ENCODE results near the gene NOB1.
A peak's percentile ranks its signal among the peaks of the same experiment; 100 is the strongest.
"Not testable (repeated sequence)": the region's sequence is repeated elsewhere in the genome, so short reads cannot be mapped to it uniquely, and the experiment has no call there.

NOB1 gene

GRCh38 chr16:69754469-69755310 is at the start of gene NOB1:
TSS of gene NOB1 (minus strand) at chr16:69754926. CDS start at chr16:69754910, 16 bp downstream.
- DNase-seq, result peak; percentile 99

- no peak for DNase-seq
Observed at GRCh38 chr16:69804297-69804696, 49.6 kb upstream of the NOB1 start.

GRCh38 chr16:69799611-69800031 is 44.9 kb upstream of the NOB1 start:
- DNase-seq, result no peak

GRCh38 chr16:69798466-69798865 is 43.7 kb upstream of the NOB1 start:
- DNase-seq, result no peak

GRCh38 chr16:69796285-69797118 is 41.8 kb upstream of the NOB1 start:
- no peak for DNase-seq

- no peak for DNase-seq
Observed at GRCh38 chr16:69794486-69794885, 39.8 kb upstream of the NOB1 start.

GRCh38 chr16:69793526-69793925 is 38.8 kb upstream of the NOB1 start:
- DNase-seq, result no peak

GRCh38 chr16:69791391-69791847 is 36.7 kb upstream of the NOB1 start:
- DNase-seq, result not testable (repeated sequence)

- no peak for DNase-seq
Observed at GRCh38 chr16:69787883-69788282, 33.2 kb upstream of the NOB1 start.

GRCh38 chr16:69784586-69784985 is 29.9 kb upstream of the NOB1 start:
- DNase-seq, result no peak

GRCh38 chr16:69781118-69781517 is 26.4 kb upstream of the NOB1 start:
- DNase-seq, result no peak

- DNase-seq, result no peak
Observed at GRCh38 chr16:69779724-69780123, 25.0 kb upstream of the NOB1 start.

GRCh38 chr16:69775563-69775962 is 20.8 kb upstream of the NOB1 start:
- DNase-seq, result no peak

GRCh38 chr16:69773260-69773947 is 18.7 kb upstream of the NOB1 start:
- no peak for DNase-seq

- no peak for DNase-seq
Observed at GRCh38 chr16:69771651-69771967, 16.9 kb upstream of the NOB1 start.

- no peak for DNase-seq
Observed at GRCh38 chr16:69769404-69769803, 14.7 kb upstream of the NOB1 start.

- no peak for DNase-seq
Observed at GRCh38 chr16:69768666-69769065, 13.9 kb upstream of the NOB1 start.

GRCh38 chr16:69767459-69768229 is 12.9 kb upstream of the NOB1 start:
- no peak for DNase-seq

- no peak for DNase-seq
Observed at GRCh38 chr16:69763599-69763942, 8.8 kb upstream of the NOB1 start.

GRCh38 chr16:69762814-69763598 is 8.3 kb upstream of the NOB1 start:
- DNase-seq, result no peak

GRCh38 chr16:69761983-69762813 is 7.5 kb upstream of the NOB1 start, which contains the start of gene WWP2:
TSS of gene WWP2 (plus strand) at chr16:69762332. CDS start at chr16:69787011, 24,679 bp downstream.
- DNase-seq, result peak; percentile 88
